ENCODE results near the gene CYTIP.

Gene CYTIP

GRCh38 chr2:157476953-157477709 is 33.2 kb upstream of the CYTIP start:
- no peak for DNase-seq
- H3K27ac ChIP-seq, result peak overlapping the region; percentile 11
- no peaks in the 10 kb centered on the region for H3K36me3 ChIP-seq (replicated peaks)
- TF ChIP-seq CTCF (IDR thresholded peaks at IDR 0.05; ENCODE audit: low read depth, low read length, missing control alignments), result no peak
- in situ Hi-C loops (cut with HindIII; ENCODE audit: low pct_ligation_motif_present, low sequenced_read_pairs), result no loop called here
- H3K4me3 ChIP-seq (ENCODE audit: low read depth, low read length), result no peak overlapping the region
- H3K27me3 ChIP-seq (replicated peaks), result no peaks in the 10 kb centered on the region

GRCh38 chr2:157475722-157476390 is 32.0 kb upstream of the CYTIP start:
- H3K4me3 ChIP-seq (ENCODE audit: low read depth, low read length), result no peak overlapping the region
- no peak for TF ChIP-seq CTCF (IDR thresholded peaks at IDR 0.05; ENCODE audit: low read depth, low read length, missing control alignments)
- no peaks in the 10 kb centered on the region for H3K36me3 ChIP-seq (replicated peaks)
- no peak overlapping the region for H3K27ac ChIP-seq
- DNase-seq, result no peak
- in situ Hi-C loops (cut with HindIII; ENCODE audit: low pct_ligation_motif_present, low sequenced_read_pairs), result no loop called here
- no peaks in the 10 kb centered on the region for H3K27me3 ChIP-seq (replicated peaks)

- Histone ChIP-seq H3K27ac (no peak overlapping the region), H3K4me3 (ENCODE audit: low read depth, low read length) (no peak overlapping the region), H3K27me3 (replicated peaks) (no peaks in the 10 kb centered on the region), H3K36me3 (replicated peaks) (no peaks in the 10 kb centered on the region)
- no peak for TF ChIP-seq CTCF (IDR thresholded peaks at IDR 0.05; ENCODE audit: low read depth, low read length, missing control alignments)
- in situ Hi-C loops (cut with HindIII; ENCODE audit: low pct_ligation_motif_present, low sequenced_read_pairs), result no loop called here
- DNase-seq, result no peak
These were observed 29.7 kb upstream of the CYTIP start for GRCh38 chr2:157473581-157473980.

- no peaks in the 10 kb centered on the region for H3K27me3 ChIP-seq (replicated peaks)
- H3K36me3 ChIP-seq (replicated peaks), result no peaks in the 10 kb centered on the region
- in situ Hi-C loops (cut with HindIII; ENCODE audit: low pct_ligation_motif_present, low sequenced_read_pairs), result no loop called here
- DNase-seq, result no peak
- no peak overlapping the region for H3K4me3 ChIP-seq (ENCODE audit: low read depth, low read length)
- H3K27ac ChIP-seq, result no peak overlapping the region
- no peak for TF ChIP-seq CTCF (IDR thresholded peaks at IDR 0.05; ENCODE audit: low read depth, low read length, missing control alignments)
These were observed 27.2 kb upstream of the CYTIP start for GRCh38 chr2:157471078-157471477.

- Histone ChIP-seq H3K36me3 (replicated peaks) (no peaks in the 10 kb centered on the region), H3K27ac (peak overlapping the region; percentile 44), H3K27me3 (replicated peaks) (no peaks in the 10 kb centered on the region), H3K4me3 (ENCODE audit: low read depth, low read length) (no peak overlapping the region)
- no peak for DNase-seq
- TF ChIP-seq CTCF (IDR thresholded peaks at IDR 0.05; ENCODE audit: low read depth, low read length, missing control alignments), result no peak
- in situ Hi-C loops (cut with HindIII; ENCODE audit: low pct_ligation_motif_present, low sequenced_read_pairs), result no loop called here
These were observed 26.4 kb upstream of the CYTIP start for GRCh38 chr2:157470321-157470720.

All from brain microvascular endothelial cell (primary cell).